Measurements from ENCODE around the gene CGRRF1. TPM values are rescaled to one million over a fixed set of nuclear protein-coding genes. Genes with fewer than 3 reads are reported as not detected.
A peak's percentile ranks its signal among the peaks of the same experiment; 100 is the strongest.

CGRRF1 gene
- total RNA-seq, 1 experiment from 2014 or later, result 11.2 TPM

- TF ChIP-seq EZH2 (IDR thresholded peaks at IDR 0.05; ENCODE audit: borderline replicate concordance, low read depth, low read length, poor library complexity, severe bottlenecking), result no peak
- no peak for DNase-seq (ENCODE audit: low spot score)
- intact Hi-C loops (cut with micrococcal nuclease; ENCODE audit: unreplicated experiment), result no loop called here
- ChIA-PET CTCF (no interaction called here), POLR2A (ENCODE audit: low non-redundant PET) (interaction anchor here (0.7 kb wide), 1 partner anchor 33 kb away, joined by 3 read pairs; no protein-coding TSS in a partner anchor)
- no peaks in the 10 kb centered on the region for H3K9me3 ChIP-seq (ENCODE audit: low read depth, low read length, poor library complexity, severe bottlenecking)
- no peaks in the 10 kb centered on the region for H3K36me3 ChIP-seq (ENCODE audit: insufficient read depth, low read length, poor library complexity, severe bottlenecking)
- no peak overlapping the region for H3K4me3 ChIP-seq (ENCODE audit: low read depth, low read length, poor library complexity, severe bottlenecking)
- H3K4me1 ChIP-seq (ENCODE audit: insufficient read depth, low read length, poor library complexity, severe bottlenecking), result peaks cover 7% of the 10 kb centered on the region
- BruUV-seq (replicated peaks), result no TSS peak
- no peaks in the 10 kb centered on the region for H3K27me3 ChIP-seq (replicated peaks; ENCODE audit: insufficient read depth, low read depth, low read length, poor library complexity)
- H3K27ac ChIP-seq (ENCODE audit: low read depth, low read length, poor library complexity, severe bottlenecking), result no peak overlapping the region
Observed at GRCh38 chr14:54532111-54533012, 22.7 kb downstream of the CGRRF1 start.

GRCh38 chr14:54533100-54533499 lies 23.4 kb downstream of the CGRRF1 start:
- Histone ChIP-seq H3K27me3 (replicated peaks; ENCODE audit: insufficient read depth, low read depth, low read length, poor library complexity) (no peaks in the 10 kb centered on the region), H3K9me3 (ENCODE audit: low read depth, low read length, poor library complexity, severe bottlenecking) (no peaks in the 10 kb centered on the region), H3K4me3 (ENCODE audit: low read depth, low read length, poor library complexity, severe bottlenecking) (no peak overlapping the region), H3K4me1 (ENCODE audit: insufficient read depth, low read length, poor library complexity, severe bottlenecking) (peaks cover 7% of the 10 kb centered on the region), H3K27ac (ENCODE audit: low read depth, low read length, poor library complexity, severe bottlenecking) (no peak overlapping the region), H3K36me3 (ENCODE audit: insufficient read depth, low read length, poor library complexity, severe bottlenecking) (no peaks in the 10 kb centered on the region)
- no TSS peak for BruUV-seq (replicated peaks)
- intact Hi-C loops (cut with micrococcal nuclease; ENCODE audit: unreplicated experiment), result no loop called here
- ChIA-PET POLR2A (ENCODE audit: low non-redundant PET) (no interaction called here), CTCF (no interaction called here)
- no peak for TF ChIP-seq EZH2 (IDR thresholded peaks at IDR 0.05; ENCODE audit: borderline replicate concordance, low read depth, low read length, poor library complexity, severe bottlenecking)
- DNase-seq (ENCODE audit: low spot score), result no peak

GRCh38 chr14:54535126-54535525 lies 25.4 kb downstream of the CGRRF1 start:
- no peak for DNase-seq (ENCODE audit: low spot score)
- CTCF ChIA-PET, result interaction anchor here (0.6 kb wide), 2 partner anchors 356 to 388 kb away, joined by 3 to 4 read pairs; no protein-coding TSS in a partner anchor
- intact Hi-C loops (cut with micrococcal nuclease; ENCODE audit: unreplicated experiment), result no loop called here
- H3K27me3 ChIP-seq (replicated peaks; ENCODE audit: insufficient read depth, low read depth, low read length, poor library complexity), result no peaks in the 10 kb centered on the region
- peaks cover 7% of the 10 kb centered on the region for H3K4me1 ChIP-seq (ENCODE audit: insufficient read depth, low read length, poor library complexity, severe bottlenecking)
- no peaks in the 10 kb centered on the region for H3K36me3 ChIP-seq (ENCODE audit: insufficient read depth, low read length, poor library complexity, severe bottlenecking)
- no peak overlapping the region for H3K27ac ChIP-seq (ENCODE audit: low read depth, low read length, poor library complexity, severe bottlenecking)
- H3K4me3 ChIP-seq (ENCODE audit: low read depth, low read length, poor library complexity, severe bottlenecking), result no peak overlapping the region
- TF ChIP-seq CTCF (conservative IDR thresholded peaks at IDR 0.05; ENCODE audit: low read depth, low read length), result no peak
- TF ChIP-seq EZH2 (IDR thresholded peaks at IDR 0.05; ENCODE audit: borderline replicate concordance, low read depth, low read length, poor library complexity, severe bottlenecking), result no peak
- H3K9me3 ChIP-seq (ENCODE audit: low read depth, low read length, poor library complexity, severe bottlenecking), result no peaks in the 10 kb centered on the region
- BruUV-seq (replicated peaks), result no TSS peak
- POLR2A ChIA-PET (ENCODE audit: low non-redundant PET), result no interaction called here

GRCh38 chr14:54535646-54536045 lies 25.9 kb downstream of the CGRRF1 start:
- Histone ChIP-seq H3K4me3 (ENCODE audit: low read depth, low read length, poor library complexity, severe bottlenecking) (no peak overlapping the region), H3K9me3 (ENCODE audit: low read depth, low read length, poor library complexity, severe bottlenecking) (no peaks in the 10 kb centered on the region), H3K27ac (ENCODE audit: low read depth, low read length, poor library complexity, severe bottlenecking) (no peak overlapping the region), H3K27me3 (replicated peaks; ENCODE audit: insufficient read depth, low read depth, low read length, poor library complexity) (no peaks in the 10 kb centered on the region), H3K36me3 (ENCODE audit: insufficient read depth, low read length, poor library complexity, severe bottlenecking) (no peaks in the 10 kb centered on the region), H3K4me1 (ENCODE audit: insufficient read depth, low read length, poor library complexity, severe bottlenecking) (peaks cover 7% of the 10 kb centered on the region)
- intact Hi-C loops (cut with micrococcal nuclease; ENCODE audit: unreplicated experiment), result no loop called here
- peak; percentile 25 for DNase-seq (ENCODE audit: low spot score)
- ChIA-PET POLR2A (ENCODE audit: low non-redundant PET) (no interaction called here), CTCF (interaction anchor here (0.6 kb wide), 1 partner anchor 388 kb away, joined by 4 read pairs; no protein-coding TSS in a partner anchor)
- TF ChIP-seq CTCF (conservative IDR thresholded peaks at IDR 0.05; ENCODE audit: low read depth, low read length), result no peak
- no peak for TF ChIP-seq EZH2 (IDR thresholded peaks at IDR 0.05; ENCODE audit: borderline replicate concordance, low read depth, low read length, poor library complexity, severe bottlenecking)
- no TSS peak for BruUV-seq (replicated peaks)

Data from A673 (cell line).